Fibroblast of mammary gland (primary cell): ENCODE measurements around the gene ST3GAL3.

Source experiments
- DNase-seq: peaks from one replicate; pipeline ENCODE4 v3.0.0-alpha.2; 2010; ENCODE audit warnings: low read depth
- H3K4me3 ChIP-seq: 2 replicates; pipeline ENCODE4 v1.5.1; 2011; ENCODE audit warnings: low read depth, mild to moderate bottlenecking, low read length, moderate library complexity; ENCODE audit not compliant: control insufficient read depth
- TF ChIP-seq, protein P1 (sequence below): conservative IDR thresholded peaks from 2 replicates; pipeline ENCODE4 v1.5.1; 2011; ENCODE audit warnings: low read depth, low read length, inconsistent platforms; ENCODE audit not compliant: control insufficient read depth, insufficient read depth

The ST3GAL3 gene

DNA sequence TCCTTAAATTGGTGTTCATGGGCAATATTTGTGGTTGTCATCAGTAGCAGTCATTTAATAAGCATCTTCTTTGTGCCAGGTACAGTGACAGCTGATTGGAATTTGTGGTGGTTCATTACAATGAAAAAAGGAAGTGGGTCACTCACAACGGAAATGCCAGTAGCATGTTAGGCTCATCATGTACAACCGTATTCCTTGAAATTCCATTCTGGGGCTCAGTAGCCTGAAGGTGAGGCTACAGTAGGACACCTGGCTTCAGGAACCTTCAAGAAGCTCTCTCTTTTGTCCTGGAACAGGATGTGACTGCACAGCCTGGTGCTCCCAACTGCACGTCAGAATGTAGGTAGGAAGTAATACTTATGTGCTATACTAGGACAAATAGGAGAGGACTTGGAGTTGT lies 93.9 kb downstream of the ST3GAL3 start:
- no peak for DNase-seq
- TF ChIP-seq, protein P1, sequence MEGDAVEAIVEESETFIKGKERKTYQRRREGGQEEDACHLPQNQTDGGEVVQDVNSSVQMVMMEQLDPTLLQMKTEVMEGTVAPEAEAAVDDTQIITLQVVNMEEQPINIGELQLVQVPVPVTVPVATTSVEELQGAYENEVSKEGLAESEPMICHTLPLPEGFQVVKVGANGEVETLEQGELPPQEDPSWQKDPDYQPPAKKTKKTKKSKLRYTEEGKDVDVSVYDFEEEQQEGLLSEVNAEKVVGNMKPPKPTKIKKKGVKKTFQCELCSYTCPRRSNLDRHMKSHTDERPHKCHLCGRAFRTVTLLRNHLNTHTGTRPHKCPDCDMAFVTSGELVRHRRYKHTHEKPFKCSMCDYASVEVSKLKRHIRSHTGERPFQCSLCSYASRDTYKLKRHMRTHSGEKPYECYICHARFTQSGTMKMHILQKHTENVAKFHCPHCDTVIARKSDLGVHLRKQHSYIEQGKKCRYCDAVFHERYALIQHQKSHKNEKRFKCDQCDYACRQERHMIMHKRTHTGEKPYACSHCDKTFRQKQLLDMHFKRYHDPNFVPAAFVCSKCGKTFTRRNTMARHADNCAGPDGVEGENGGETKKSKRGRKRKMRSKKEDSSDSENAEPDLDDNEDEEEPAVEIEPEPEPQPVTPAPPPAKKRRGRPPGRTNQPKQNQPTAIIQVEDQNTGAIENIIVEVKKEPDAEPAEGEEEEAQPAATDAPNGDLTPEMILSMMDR, result no peak
- H3K4me3 ChIP-seq, result no peak overlapping the region

GRCh38 chr1:43802356-43802980 lies 95.1 kb downstream of the ST3GAL3 start:
- no peak for DNase-seq
- H3K4me3 ChIP-seq, result no peak overlapping the region
- TF ChIP-seq, protein P1, result no peak

DNA sequence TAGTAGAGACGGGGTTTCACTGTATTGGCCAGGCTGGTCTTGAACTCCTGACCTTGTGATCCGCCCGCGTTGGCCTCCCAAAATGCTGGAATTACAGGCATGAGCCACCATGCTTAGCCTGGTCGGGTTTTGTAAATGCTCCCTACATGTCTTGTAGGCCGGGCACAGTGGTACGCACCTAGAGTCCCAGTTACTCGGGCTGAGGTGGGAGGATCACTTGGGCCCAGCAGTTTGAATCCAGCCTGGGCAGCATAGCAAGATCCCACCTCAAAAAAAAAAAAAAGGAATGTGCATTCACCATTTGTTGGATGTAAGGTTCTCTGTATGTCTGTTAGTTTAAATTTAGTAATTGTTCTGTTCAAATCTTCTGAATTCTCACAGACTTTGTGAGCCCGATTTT lies 95.8 kb downstream of the ST3GAL3 start:
- no peak overlapping the region for H3K4me3 ChIP-seq
- TF ChIP-seq, protein P1, result no peak
- no peak for DNase-seq

GRCh38 chr1:43803646-43804045 lies 96.3 kb downstream of the ST3GAL3 start:
- TF ChIP-seq, protein P1, result no peak
- H3K4me3 ChIP-seq, result no peak overlapping the region
- DNase-seq, result no peak

GRCh38 chr1:43804569-43804968 lies 97.2 kb downstream of the ST3GAL3 start:
- no peak for DNase-seq
- H3K4me3 ChIP-seq, result no peak overlapping the region
- TF ChIP-seq, protein P1, result no peak

GRCh38 chr1:43805340-43805739 lies 98.0 kb downstream of the ST3GAL3 start:
- DNase-seq, result no peak
- TF ChIP-seq, protein P1, result no peak

DNA sequence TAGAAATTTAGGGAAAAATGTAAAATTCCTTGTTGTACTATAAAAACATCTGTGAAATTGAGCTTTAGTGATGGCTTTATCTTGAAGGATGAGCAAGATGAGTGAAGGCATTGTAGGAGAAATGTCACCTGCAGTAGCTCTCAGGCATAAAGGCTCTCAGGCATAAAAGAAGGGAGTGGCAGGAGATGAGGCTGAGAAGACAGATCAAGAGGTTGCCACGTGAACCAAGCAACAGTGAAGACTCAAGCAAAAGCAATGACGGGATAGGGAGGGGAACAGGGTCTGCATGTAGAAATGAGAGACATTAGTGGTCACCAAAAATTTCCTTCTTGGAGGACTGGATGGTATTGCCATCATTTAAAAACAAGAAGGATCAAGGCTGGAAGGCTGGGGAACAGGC lies 98.8 kb downstream of the ST3GAL3 start:
- no peak overlapping the region for H3K4me3 ChIP-seq
- TF ChIP-seq, protein P1, result no peak
- DNase-seq, result no peak

More at GRCh38 chr1:43805340-43805739, 98.0 kb downstream of the ST3GAL3 start:
- H3K4me3 ChIP-seq, result no peak overlapping the region
